Parietal lobe (tissue), 2 donors: Measurements from ENCODE around the gene GPAT2. TPM values are rescaled to one million over a fixed set of nuclear protein-coding genes. Genes with fewer than 3 reads are reported as not detected.

ENCODE experiments used
- small RNA-seq: library from RNA; depleted of rRNA; stranded (forward); fragments of <200 nt; gene quantifications from one replicate; pipeline ENCODE3, GENCODE V24; 2014; ENCODE audit warnings: low replicate concordance
- total RNA-seq: library from RNA; depleted of rRNA; stranded (reverse); fragments of >200 nt; gene quantifications from one replicate; pipeline ENCODE4 v1.2.3, GENCODE V29; 2014

GPAT2 gene
- total RNA-seq: 3.1 TPM

GRCh38 chr2:96034792-96035191, at the start of gene GPAT2:
Gene GPAT2 (minus strand): TSS chr2:96034916. CDS start chr2:96032359, 2,557 bp downstream.

DNA sequence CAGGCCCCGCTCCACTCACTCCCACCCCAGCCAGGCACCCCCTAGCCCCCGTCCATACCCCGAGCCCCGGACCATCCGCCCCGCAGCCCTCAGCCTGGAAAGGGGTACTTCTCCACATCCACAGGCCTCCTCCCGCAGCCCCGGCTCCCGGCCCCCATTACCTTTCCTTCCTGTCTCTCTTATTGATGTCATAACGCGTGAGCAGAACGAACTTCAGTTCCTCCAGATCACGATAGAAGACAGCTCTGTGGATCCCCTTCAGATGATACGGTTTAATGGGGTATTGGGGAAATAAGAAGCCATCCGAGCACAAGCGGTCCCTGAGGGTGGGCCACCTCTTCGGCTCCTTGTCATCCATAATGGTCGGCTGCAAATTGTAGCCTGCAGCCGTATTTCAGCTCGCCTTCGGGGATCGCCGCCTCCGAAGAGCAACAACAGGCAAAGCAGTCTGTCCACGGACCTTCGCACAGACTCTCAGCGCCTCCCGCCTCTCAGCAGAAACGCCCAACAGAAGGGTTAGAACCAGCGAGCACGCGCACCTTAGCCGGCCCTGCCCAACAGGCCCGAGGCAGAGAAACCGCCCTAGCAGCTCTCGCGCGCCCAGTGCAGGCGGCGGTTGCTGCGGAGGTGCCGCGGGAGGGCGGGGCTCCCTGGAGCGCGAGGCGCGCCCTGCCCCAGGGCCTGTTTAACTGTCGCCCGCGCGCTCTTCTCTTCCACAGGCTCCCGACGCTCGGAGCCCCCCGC, 43.2 kb downstream of the GPAT2 start, which contains the start of gene ANKRD36C:
ANKRD36C (minus strand) TSS at position 474 of the 744 bp plus-strand sequence; CDS start at position 358, 116 bp downstream.

Small RNA genes within 50 kb of the gene (small RNA-seq; reads per million reads assigned to genes)
- gene RN7SL210P: not detected

Other genes starting within 250 kb of the GPAT2 start
- gene ANKRD36C, start 43.1 kb downstream of the GPAT2 start, total RNA-seq: 589 TPM
- gene ADRA2B, start 81.7 kb upstream of the GPAT2 start, total RNA-seq: not detected
- gene ASTL, start 103.6 kb upstream of the GPAT2 start, total RNA-seq: not detected
- 4.4 TPM for gene DUSP2, start 110.5 kb upstream of the GPAT2 start, total RNA-seq
- 183 TPM for gene STARD7, start 173.9 kb upstream of the GPAT2 start, total RNA-seq
- 21.3 TPM for gene TMEM127, start 231.1 kb upstream of the GPAT2 start, total RNA-seq
- gene CIAO1, start 231.3 kb upstream of the GPAT2 start, total RNA-seq: 93.9 TPM